Tibial artery (tissue), 4 donors: ENCODE data around the gene KDM2B.

Source experiments
- DNase-seq, 2 donors: peaks; one replicate each; pipeline ENCODE4 v3.0.0-alpha.2; 2019
- H3K27ac ChIP-seq, 2 donors: fragments of 200-600 bp; sonication (generic) in 1 of 2; 1 replicate in 1 of 2; 2 replicates in 1 of 2; pipeline ENCODE4 v1.5.1; 2018 to 2019; ENCODE audit warnings: mild to moderate bottlenecking in 1 of 2
- H3K27me3 ChIP-seq, 2 donors: fragments of 200-600 bp; sonication (generic) in 1 of 2; one replicate each; pipeline versions ENCODE4 v1.5.1 to v1.6.0; 2016 to 2019
- H3K36me3 ChIP-seq, 3 donors: fragments of 200-600 bp; sonication (generic) in 2 of 3; one replicate each; pipeline ENCODE4 v1.5.1; 2016 to 2019; ENCODE audit warnings: mild to moderate bottlenecking in 2 of 3
- H3K4me1 ChIP-seq, 4 donors: fragments of 200-600 bp; sonication (generic) in 2 of 4; 1 replicate in 3 of 4; 2 replicates in 1 of 4; pipeline ENCODE4 v1.5.1; 2016 to 2019
- H3K4me3 ChIP-seq, 2 donors: fragments of 200-600 bp; sonication (generic) in 1 of 2; 1 replicate in 1 of 2; 2 replicates in 1 of 2; pipeline ENCODE4 v1.5.1; 2018 to 2019; ENCODE audit warnings: mild to moderate bottlenecking in 2 of 2
- H3K9me3 ChIP-seq, 3 donors: fragments of 200-600 bp; sonication (generic) in 1 of 3; one replicate each; pipeline ENCODE4 v1.5.1; 2016 to 2019
- CTCF ChIP-seq, 2 experiments: fragments of 200-600 bp in 1 of 2; fragments of 450-650 bp in 1 of 2; IDR thresholded peaks; one replicate each; pipeline ENCODE4 v1.5.1; 2017 to 2019; ENCODE audit warnings: antibody characterized with exemption in 2 of 2, mild to moderate bottlenecking in 1 of 2, moderate library complexity in 1 of 2
- intact Hi-C: fragments of 100-400 bp; cut with DNase I; formaldehyde crosslinking; loops from one replicate; pipeline ENCODE4 v1.15.0; 2023; ENCODE audit warnings: low total_unique reads

KDM2B gene

GRCh38 chr12:121476477-121476876 lies 104.3 kb downstream of the KDM2B start:
- Histone ChIP-seq H3K27me3 (no peaks in the 10 kb centered on the region), H3K9me3 (no peaks in the 10 kb centered on the region), H3K4me3 (no peak overlapping the region), H3K36me3 (no peaks in the 10 kb centered on the region), H3K27ac (no peak overlapping the region), H3K4me1 (no peaks in the 10 kb centered on the region)
- TF ChIP-seq CTCF (IDR thresholded peaks at IDR 0.05) = no peak
- DNase-seq = no peak
- intact Hi-C loops = no loop called here

DNA sequence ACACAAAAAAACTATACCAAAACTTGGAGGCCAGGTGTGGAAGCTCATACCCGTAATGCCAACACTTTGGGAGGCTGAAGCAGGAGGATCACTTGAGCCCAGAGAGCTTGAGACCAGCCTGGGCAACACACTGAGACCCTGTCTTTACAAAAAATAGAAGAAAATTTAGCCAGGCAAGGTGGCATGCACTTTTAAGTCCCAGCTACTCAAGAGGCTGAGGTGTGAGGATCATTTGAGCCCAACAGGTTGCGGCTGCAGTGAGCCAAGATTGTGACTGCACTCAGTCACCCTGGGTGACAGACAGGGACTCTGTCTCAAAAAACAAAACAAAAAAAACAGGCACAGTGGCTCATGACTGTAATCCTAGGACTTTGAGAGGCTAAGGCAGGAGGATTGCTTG lies 105.5 kb downstream of the KDM2B start:
- Histone ChIP-seq H3K36me3 (no peaks in the 10 kb centered on the region), H3K27me3 (no peaks in the 10 kb centered on the region), H3K27ac (no peak overlapping the region), H3K4me3 (no peak overlapping the region), H3K4me1 (no peaks in the 10 kb centered on the region), H3K9me3 (no peaks in the 10 kb centered on the region)
- TF ChIP-seq CTCF (IDR thresholded peaks at IDR 0.05) = no peak
- no peak for DNase-seq
- intact Hi-C loops = no loop called here

DNA sequence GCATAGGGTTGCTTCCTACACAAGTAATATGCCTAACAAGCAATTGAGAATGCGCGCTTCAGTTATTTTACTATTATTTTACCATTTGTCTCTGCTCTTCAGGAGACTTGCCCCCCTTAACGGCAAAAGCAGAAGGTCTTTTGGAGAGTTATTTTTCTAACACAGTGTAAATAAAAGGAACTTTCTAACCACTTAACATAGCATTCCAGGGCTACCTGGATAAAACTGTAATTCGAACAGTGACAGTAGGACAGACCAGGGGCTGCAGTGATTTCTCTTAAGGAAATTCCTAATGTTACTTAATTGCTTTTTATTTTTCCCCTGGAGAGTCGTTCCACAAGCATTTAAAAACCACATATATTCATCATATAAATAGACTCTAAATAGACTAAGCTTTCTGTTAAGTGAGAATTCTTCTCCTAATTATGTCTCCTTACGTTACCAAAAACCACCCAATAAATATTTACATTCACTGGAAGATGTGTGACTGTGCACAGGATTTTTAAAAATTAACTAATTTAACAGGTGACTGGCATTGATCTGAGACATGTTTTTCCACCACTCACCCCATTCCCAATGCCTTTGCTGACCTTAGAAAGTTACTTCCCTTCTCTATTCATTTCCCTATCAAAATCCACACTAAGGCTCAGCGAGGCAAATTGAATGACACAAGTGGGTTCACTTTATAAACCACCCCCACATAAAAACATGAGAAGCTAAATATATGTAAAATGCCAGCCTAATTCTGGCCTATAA lies 108.5 kb downstream of the KDM2B start:
- no peak for TF ChIP-seq CTCF (IDR thresholded peaks at IDR 0.05)

GRCh38 chr12:121470751-121471150 lies 110.1 kb downstream of the KDM2B start:
- intact Hi-C loops = no loop called here

More for the DNA sequence above, 108.5 kb downstream of the KDM2B start:
- Histone ChIP-seq H3K27ac (no peak overlapping the region), H3K36me3 (no peaks in the 10 kb centered on the region), H3K4me3 (no peak overlapping the region), H3K9me3 (no peaks in the 10 kb centered on the region), H3K27me3 (no peaks in the 10 kb centered on the region), H3K4me1 (peaks cover 0 to 9% (median 6%) of the 10 kb centered on the region in 4 donors)
- intact Hi-C loops = no loop called here
- DNase-seq = no peak

GRCh38 chr12:121468499-121468801 lies 112.4 kb downstream of the KDM2B start:
- intact Hi-C loops = no loop called here
- Histone ChIP-seq H3K27me3 (no peaks in the 10 kb centered on the region), H3K4me3 (no peak overlapping the region), H3K27ac (no peak overlapping the region), H3K9me3 (no peaks in the 10 kb centered on the region), H3K4me1 (peaks cover 0 to 19% (median 13%) of the 10 kb centered on the region in 4 donors), H3K36me3 (no peaks in the 10 kb centered on the region)
- TF ChIP-seq CTCF (IDR thresholded peaks at IDR 0.05) = no peak
- peak in 1 of 2 donors; percentile 49 for DNase-seq

More at GRCh38 chr12:121470751-121471150, 110.1 kb downstream of the KDM2B start:
- no peak for DNase-seq
- Histone ChIP-seq H3K27me3 (no peaks in the 10 kb centered on the region), H3K4me1 (peaks cover 0 to 16% (median 11%) of the 10 kb centered on the region in 4 donors), H3K27ac (no peak overlapping the region), H3K9me3 (no peaks in the 10 kb centered on the region), H3K36me3 (no peaks in the 10 kb centered on the region), H3K4me3 (no peak overlapping the region)
- TF ChIP-seq CTCF (IDR thresholded peaks at IDR 0.05) = no peak
